Measurements from ENCODE around the gene RPAP3.

The RPAP3 gene

GRCh38 chr12:47737936-47738594 lies 32.2 kb upstream of the RPAP3 start:
- no peaks in the 10 kb centered on the region for H3K9me3 ChIP-seq (ENCODE audit: insufficient read depth, low read depth, low read length)
- H3K79me2 ChIP-seq (ENCODE audit: insufficient read depth, low read length): peaks cover 3% of the 10 kb centered on the region; the same call in 1 of the 2 replicates
- no peak overlapping the region for H3K4me2 ChIP-seq (ENCODE audit: low read depth, low read length, poor library complexity, severe bottlenecking)
- H3K36me3 ChIP-seq (ENCODE audit: insufficient read depth, low read length): no peaks in the 10 kb centered on the region
- H3K4me3 ChIP-seq (ENCODE audit: low read length, poor library complexity, severe bottlenecking): no peak overlapping the region
- no peaks in the 10 kb centered on the region for H3K9me2 ChIP-seq (replicated peaks; ENCODE audit: low read depth, low read length)
- H3K9ac ChIP-seq (ENCODE audit: low read depth, low read length, poor library complexity, severe bottlenecking): peak overlapping the region; percentile 77
- no peak for TF ChIP-seq EZH2phosphoT487 (IDR thresholded peaks at IDR 0.05; ENCODE audit: borderline replicate concordance)
- no peak for TF ChIP-seq CTCF (conservative IDR thresholded peaks at IDR 0.05; ENCODE audit: low read length)
- H3K4me1 ChIP-seq (ENCODE audit: insufficient read depth, low read length, poor library complexity, severe bottlenecking): peaks cover 42% of the 10 kb centered on the region
- no peaks in the 10 kb centered on the region for H3K27me3 ChIP-seq (ENCODE audit: insufficient read depth, low read length, poor library complexity, severe bottlenecking)
- H2AFZ ChIP-seq (ENCODE audit: low read length): no peak overlapping the region
- H4K20me1 ChIP-seq (ENCODE audit: insufficient read depth, low read length, poor library complexity, severe bottlenecking): no peaks in the 10 kb centered on the region
- H3F3A ChIP-seq (ENCODE audit: low read depth): peaks cover 4% of the 10 kb centered on the region; the same call in 1 of the 2 replicates

- Histone ChIP-seq H3K4me3 (ENCODE audit: low read length, poor library complexity, severe bottlenecking) (no peak overlapping the region), H2AFZ (ENCODE audit: low read length) (no peak overlapping the region), H3K4me1 (ENCODE audit: insufficient read depth, low read length, poor library complexity, severe bottlenecking) (peaks cover 38% of the 10 kb centered on the region), H3K9ac (ENCODE audit: low read depth, low read length, poor library complexity, severe bottlenecking) (no peak overlapping the region), H3F3A (ENCODE audit: low read depth) (peaks cover 4% of the 10 kb centered on the region; the same call in 1 of the 2 replicates), H3K79me2 (ENCODE audit: insufficient read depth, low read length) (peaks cover 3% of the 10 kb centered on the region; the same call in 1 of the 2 replicates), H3K4me2 (ENCODE audit: low read depth, low read length, poor library complexity, severe bottlenecking) (no peak overlapping the region), H3K27me3 (ENCODE audit: insufficient read depth, low read length, poor library complexity, severe bottlenecking) (no peaks in the 10 kb centered on the region), H3K9me3 (ENCODE audit: insufficient read depth, low read depth, low read length) (no peaks in the 10 kb centered on the region), H4K20me1 (ENCODE audit: insufficient read depth, low read length, poor library complexity, severe bottlenecking) (no peaks in the 10 kb centered on the region), H3K9me2 (replicated peaks; ENCODE audit: low read depth, low read length) (no peaks in the 10 kb centered on the region), H3K36me3 (ENCODE audit: insufficient read depth, low read length) (no peaks in the 10 kb centered on the region)
- TF ChIP-seq EZH2phosphoT487 (IDR thresholded peaks at IDR 0.05; ENCODE audit: borderline replicate concordance): no peak
- TF ChIP-seq CTCF (conservative IDR thresholded peaks at IDR 0.05; ENCODE audit: low read length): no peak
These were observed 31.2 kb upstream of the RPAP3 start for GRCh38 chr12:47736877-47737676.

- Histone ChIP-seq H3K4me3 (ENCODE audit: low read length, poor library complexity, severe bottlenecking) (no peak overlapping the region), H3K27me3 (ENCODE audit: insufficient read depth, low read length, poor library complexity, severe bottlenecking) (no peaks in the 10 kb centered on the region), H3K4me1 (ENCODE audit: insufficient read depth, low read length, poor library complexity, severe bottlenecking) (peaks cover 33% of the 10 kb centered on the region), H3K9me2 (replicated peaks; ENCODE audit: low read depth, low read length) (no peaks in the 10 kb centered on the region), H3K9me3 (ENCODE audit: insufficient read depth, low read depth, low read length) (no peaks in the 10 kb centered on the region), H3K4me2 (ENCODE audit: low read depth, low read length, poor library complexity, severe bottlenecking) (no peak overlapping the region), H3K9ac (ENCODE audit: low read depth, low read length, poor library complexity, severe bottlenecking) (no peak overlapping the region), H2AFZ (ENCODE audit: low read length) (no peak overlapping the region), H3K79me2 (ENCODE audit: insufficient read depth, low read length) (peaks cover 3% of the 10 kb centered on the region; the same call in 1 of the 2 replicates), H3K36me3 (ENCODE audit: insufficient read depth, low read length) (no peaks in the 10 kb centered on the region), H3F3A (ENCODE audit: low read depth) (no peaks in the 10 kb centered on the region), H4K20me1 (ENCODE audit: insufficient read depth, low read length, poor library complexity, severe bottlenecking) (no peaks in the 10 kb centered on the region)
- no peak for TF ChIP-seq CTCF (conservative IDR thresholded peaks at IDR 0.05; ENCODE audit: low read length)
- TF ChIP-seq EZH2phosphoT487 (IDR thresholded peaks at IDR 0.05; ENCODE audit: borderline replicate concordance): no peak
These were observed 30.4 kb upstream of the RPAP3 start for GRCh38 chr12:47736216-47736615.
